SH-SY5Y (cell line): ENCODE measurements around the gene SUSD1.

Experiments used
- GATA2 ChIP-seq: IDR thresholded peaks from 2 replicates; pipeline ENCODE4 v1.6.1; 2011; ENCODE audit warnings: mild to moderate bottlenecking, low read depth, low read length
- GATA3 ChIP-seq: IDR thresholded peaks from 2 replicates; pipeline ENCODE4 v1.6.1; 2011; ENCODE audit warnings: low read depth, mild to moderate bottlenecking, low read length, moderate library complexity

The SUSD1 gene

GRCh38 chr9:112097712-112098688 lies 77.1 kb downstream of the SUSD1 start:
- TF ChIP-seq GATA2, result no peak
- TF ChIP-seq GATA3, result no peak

GRCh38 chr9:112094948-112095681 lies 80.0 kb downstream of the SUSD1 start:
- TF ChIP-seq GATA3 (no peak), GATA2 (no peak)

GRCh38 chr9:112094241-112094640 lies 80.9 kb downstream of the SUSD1 start:
- no peak for TF ChIP-seq GATA3
- no peak for TF ChIP-seq GATA2

- no peak for TF ChIP-seq GATA2
- no peak for TF ChIP-seq GATA3
Measured at GRCh38 chr9:112093870-112094216, 81.3 kb downstream of the SUSD1 start.

- TF ChIP-seq GATA3, result no peak
- TF ChIP-seq GATA2, result no peak
Measured at GRCh38 chr9:112093147-112093869, 81.8 kb downstream of the SUSD1 start.

- no peak for TF ChIP-seq GATA3
- TF ChIP-seq GATA2, result no peak
Measured at GRCh38 chr9:112091810-112092209, 83.3 kb downstream of the SUSD1 start.

- no peak for TF ChIP-seq GATA2
- TF ChIP-seq GATA3, result no peak
Measured at GRCh38 chr9:112087506-112087905, 87.6 kb downstream of the SUSD1 start.

- TF ChIP-seq GATA3, result no peak
- TF ChIP-seq GATA2, result no peak
Measured at GRCh38 chr9:112086627-112087026, 88.5 kb downstream of the SUSD1 start.

- TF ChIP-seq GATA3 (no peak), GATA2 (no peak)
Measured at GRCh38 chr9:112084907-112085306, 90.2 kb downstream of the SUSD1 start.

GRCh38 chr9:112084334-112084733 lies 90.8 kb downstream of the SUSD1 start:
- TF ChIP-seq GATA3 (no peak), GATA2 (no peak)

- TF ChIP-seq GATA3 (no peak), GATA2 (no peak)
Measured at GRCh38 chr9:112081918-112082729, 93.0 kb downstream of the SUSD1 start.

GRCh38 chr9:112080831-112081542 lies 94.1 kb downstream of the SUSD1 start:
- TF ChIP-seq GATA3, result no peak
- no peak for TF ChIP-seq GATA2

GRCh38 chr9:112078432-112078831 lies 96.7 kb downstream of the SUSD1 start:
- TF ChIP-seq GATA3 (no peak), GATA2 (no peak)

GRCh38 chr9:112076814-112077213 lies 98.3 kb downstream of the SUSD1 start:
- TF ChIP-seq GATA3 (no peak), GATA2 (no peak)
